B cell (primary cell): Measurements from ENCODE around the gene WFDC1.

ENCODE experiments used
- EZH2 ChIP-seq: IDR thresholded peaks from 2 replicates; pipeline ENCODE4 v1.6.1; 2012; ENCODE audit warnings: borderline replicate concordance, low read depth, mild to moderate bottlenecking, moderate library complexity, low read length; ENCODE audit not compliant: insufficient read depth, poor library complexity, severe bottlenecking
- TF ChIP-seq, protein P1 (sequence below): fragments of 200-600 bp; IDR thresholded peaks from one replicate; pipeline ENCODE4 v1.8.0; 2022; ENCODE audit warnings: antibody characterized with exemption, mild to moderate bottlenecking

DNA sequence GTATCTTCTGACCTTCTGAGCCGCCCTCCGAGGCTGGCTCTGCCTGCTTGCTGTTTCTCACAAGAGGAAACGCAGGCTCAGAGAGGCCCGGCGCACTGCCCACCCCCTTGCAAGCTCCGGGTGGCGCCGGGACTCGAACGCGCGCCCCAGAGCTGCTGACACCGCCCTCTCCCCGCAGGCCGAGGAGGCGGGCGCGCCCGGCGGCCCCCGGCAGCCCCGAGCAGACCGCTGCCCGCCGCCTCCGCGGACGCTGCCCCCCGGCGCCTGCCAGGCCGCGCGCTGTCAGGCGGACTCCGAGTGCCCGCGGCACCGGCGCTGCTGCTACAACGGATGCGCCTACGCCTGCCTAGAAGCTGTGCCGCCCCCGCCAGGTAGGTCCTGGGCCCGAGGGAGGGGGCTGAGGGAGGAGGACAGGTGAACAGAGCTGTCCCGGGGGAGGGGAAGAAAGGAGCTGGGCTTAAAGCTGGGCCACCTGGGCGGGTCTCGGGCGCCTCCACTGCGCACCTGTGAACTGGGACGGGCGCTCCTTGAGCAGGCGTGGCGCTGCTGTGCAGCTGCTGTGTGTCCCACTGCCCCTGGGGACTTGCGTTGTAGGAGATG lies 18.2 kb downstream of the WFDC1 start:
- TF ChIP-seq, protein P1, sequence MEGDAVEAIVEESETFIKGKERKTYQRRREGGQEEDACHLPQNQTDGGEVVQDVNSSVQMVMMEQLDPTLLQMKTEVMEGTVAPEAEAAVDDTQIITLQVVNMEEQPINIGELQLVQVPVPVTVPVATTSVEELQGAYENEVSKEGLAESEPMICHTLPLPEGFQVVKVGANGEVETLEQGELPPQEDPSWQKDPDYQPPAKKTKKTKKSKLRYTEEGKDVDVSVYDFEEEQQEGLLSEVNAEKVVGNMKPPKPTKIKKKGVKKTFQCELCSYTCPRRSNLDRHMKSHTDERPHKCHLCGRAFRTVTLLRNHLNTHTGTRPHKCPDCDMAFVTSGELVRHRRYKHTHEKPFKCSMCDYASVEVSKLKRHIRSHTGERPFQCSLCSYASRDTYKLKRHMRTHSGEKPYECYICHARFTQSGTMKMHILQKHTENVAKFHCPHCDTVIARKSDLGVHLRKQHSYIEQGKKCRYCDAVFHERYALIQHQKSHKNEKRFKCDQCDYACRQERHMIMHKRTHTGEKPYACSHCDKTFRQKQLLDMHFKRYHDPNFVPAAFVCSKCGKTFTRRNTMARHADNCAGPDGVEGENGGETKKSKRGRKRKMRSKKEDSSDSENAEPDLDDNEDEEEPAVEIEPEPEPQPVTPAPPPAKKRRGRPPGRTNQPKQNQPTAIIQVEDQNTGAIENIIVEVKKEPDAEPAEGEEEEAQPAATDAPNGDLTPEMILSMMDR, result no peak
- TF ChIP-seq EZH2, result no peak
